Tibial artery (tissue), 4 donors: ENCODE data around the gene VPS41.

Experiments
- DNase-seq, 2 donors: peaks; one replicate each; pipeline ENCODE4 v3.0.0-alpha.2; 2019
- H3K27ac ChIP-seq, 2 donors: fragments of 200-600 bp; sonication (generic) in 1 of 2; 1 replicate in 1 of 2; 2 replicates in 1 of 2; pipeline ENCODE4 v1.5.1; 2018 to 2019; ENCODE audit warnings: mild to moderate bottlenecking in 1 of 2
- H3K27me3 ChIP-seq, 2 donors: fragments of 200-600 bp; sonication (generic) in 1 of 2; one replicate each; pipeline versions ENCODE4 v1.5.1 to v1.6.0; 2016 to 2019
- H3K36me3 ChIP-seq, 3 donors: fragments of 200-600 bp; sonication (generic) in 2 of 3; one replicate each; pipeline ENCODE4 v1.5.1; 2016 to 2019; ENCODE audit warnings: mild to moderate bottlenecking in 2 of 3
- H3K4me1 ChIP-seq, 4 donors: fragments of 200-600 bp; sonication (generic) in 2 of 4; 1 replicate in 3 of 4; 2 replicates in 1 of 4; pipeline ENCODE4 v1.5.1; 2016 to 2019
- H3K4me3 ChIP-seq, 2 donors: fragments of 200-600 bp; sonication (generic) in 1 of 2; 1 replicate in 1 of 2; 2 replicates in 1 of 2; pipeline ENCODE4 v1.5.1; 2018 to 2019; ENCODE audit warnings: mild to moderate bottlenecking in 2 of 2
- H3K9me3 ChIP-seq, 3 donors: fragments of 200-600 bp; sonication (generic) in 1 of 3; one replicate each; pipeline ENCODE4 v1.5.1; 2016 to 2019
- intact Hi-C: fragments of 100-400 bp; cut with DNase I; formaldehyde crosslinking; loops from one replicate; pipeline ENCODE4 v1.15.0; 2023; ENCODE audit warnings: low total_unique reads
- TF ChIP-seq, protein P1 (sequence below), 2 experiments: fragments of 200-600 bp in 1 of 2; fragments of 450-650 bp in 1 of 2; IDR thresholded peaks; one replicate each; pipeline ENCODE4 v1.5.1; 2017 to 2019; ENCODE audit warnings: antibody characterized with exemption in 2 of 2, mild to moderate bottlenecking in 1 of 2, moderate library complexity in 1 of 2

The VPS41 gene

DNA sequence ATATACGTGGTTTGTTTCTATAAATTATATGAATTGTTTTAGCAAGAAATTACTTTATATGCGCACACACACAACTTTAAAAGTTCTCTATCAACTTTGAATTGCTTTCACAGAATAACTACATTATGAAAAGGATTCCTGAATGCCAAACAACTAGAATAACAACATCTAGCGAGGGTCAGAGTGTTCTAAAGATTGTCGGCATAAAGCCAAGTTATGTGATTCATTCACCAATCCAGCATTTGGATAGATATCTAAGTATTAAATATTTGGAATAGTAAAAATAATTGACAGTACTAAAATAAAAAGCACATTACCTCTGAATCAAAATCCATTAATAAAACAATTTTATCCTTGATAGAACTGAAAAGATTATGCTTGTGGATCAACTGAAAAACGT lies 152.5 kb downstream of the VPS41 start:
- Histone ChIP-seq H3K4me1 (peaks cover 0 to 12% (median 0%) of the 10 kb centered on the region in 4 donors), H3K36me3 (peaks cover 20 to 50% (median 25%) of the 10 kb centered on the region in 3 donors), H3K4me3 (no peak overlapping the region), H3K27ac (no peak overlapping the region), H3K9me3 (no peaks in the 10 kb centered on the region), H3K27me3 (no peaks in the 10 kb centered on the region)
- intact Hi-C loops: no loop called here
- DNase-seq: no peak
- TF ChIP-seq, protein P1, sequence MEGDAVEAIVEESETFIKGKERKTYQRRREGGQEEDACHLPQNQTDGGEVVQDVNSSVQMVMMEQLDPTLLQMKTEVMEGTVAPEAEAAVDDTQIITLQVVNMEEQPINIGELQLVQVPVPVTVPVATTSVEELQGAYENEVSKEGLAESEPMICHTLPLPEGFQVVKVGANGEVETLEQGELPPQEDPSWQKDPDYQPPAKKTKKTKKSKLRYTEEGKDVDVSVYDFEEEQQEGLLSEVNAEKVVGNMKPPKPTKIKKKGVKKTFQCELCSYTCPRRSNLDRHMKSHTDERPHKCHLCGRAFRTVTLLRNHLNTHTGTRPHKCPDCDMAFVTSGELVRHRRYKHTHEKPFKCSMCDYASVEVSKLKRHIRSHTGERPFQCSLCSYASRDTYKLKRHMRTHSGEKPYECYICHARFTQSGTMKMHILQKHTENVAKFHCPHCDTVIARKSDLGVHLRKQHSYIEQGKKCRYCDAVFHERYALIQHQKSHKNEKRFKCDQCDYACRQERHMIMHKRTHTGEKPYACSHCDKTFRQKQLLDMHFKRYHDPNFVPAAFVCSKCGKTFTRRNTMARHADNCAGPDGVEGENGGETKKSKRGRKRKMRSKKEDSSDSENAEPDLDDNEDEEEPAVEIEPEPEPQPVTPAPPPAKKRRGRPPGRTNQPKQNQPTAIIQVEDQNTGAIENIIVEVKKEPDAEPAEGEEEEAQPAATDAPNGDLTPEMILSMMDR (IDR thresholded peaks at IDR 0.05): no peak

DNA sequence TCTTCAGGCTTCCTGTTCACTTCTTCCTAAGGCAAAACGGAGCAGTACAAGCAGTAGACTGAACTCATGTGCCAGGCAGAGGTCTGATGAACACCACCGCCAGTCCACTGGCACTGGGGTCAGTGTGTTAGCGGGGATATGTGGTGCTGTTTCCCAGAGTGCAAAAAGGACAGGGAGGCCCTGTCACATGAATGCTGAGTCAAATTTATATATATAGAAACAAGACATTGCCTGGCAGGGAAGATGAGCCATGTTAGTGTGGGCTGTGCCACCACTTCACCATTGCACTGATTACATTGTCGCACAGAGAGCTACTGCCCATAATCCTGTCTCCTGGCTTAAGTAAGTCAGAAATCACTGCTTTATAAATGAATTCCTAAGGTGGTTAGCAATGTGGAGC lies 155.6 kb downstream of the VPS41 start:
- intact Hi-C loops: no loop called here
- no peak overlapping the region for H3K27ac ChIP-seq
- no peak for DNase-seq
- no peaks in the 10 kb centered on the region for H3K9me3 ChIP-seq
- H3K4me1 ChIP-seq: peaks cover 0 to 12% (median 0%) of the 10 kb centered on the region in 4 donors
- no peak overlapping the region for H3K4me3 ChIP-seq
- H3K27me3 ChIP-seq: no peaks in the 10 kb centered on the region
- peaks cover 26 to 59% (median 34%) of the 10 kb centered on the region in 3 donors for H3K36me3 ChIP-seq
- TF ChIP-seq, protein P1 (IDR thresholded peaks at IDR 0.05): no peak

DNA sequence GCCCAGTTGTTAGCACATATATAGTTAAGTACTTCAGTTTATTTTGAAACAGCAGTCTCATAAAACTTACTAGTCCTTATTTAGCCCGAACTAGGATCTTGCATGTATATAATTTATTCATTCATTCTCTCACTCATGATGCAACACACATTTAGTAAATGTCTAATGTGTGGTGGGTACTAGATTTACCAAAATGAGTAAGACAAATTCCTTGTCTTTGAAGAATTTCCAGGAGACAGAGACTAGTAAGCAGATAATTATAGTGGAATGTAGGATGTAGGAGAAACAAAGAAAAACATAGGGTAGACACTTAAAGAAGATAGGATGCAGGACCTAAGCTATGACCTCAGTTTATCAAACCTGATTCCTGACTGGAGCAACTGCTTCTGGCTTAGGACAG lies 157.6 kb downstream of the VPS41 start:
- H3K27ac ChIP-seq: no peak overlapping the region
- DNase-seq: no peak
- intact Hi-C loops: no loop called here

DNA sequence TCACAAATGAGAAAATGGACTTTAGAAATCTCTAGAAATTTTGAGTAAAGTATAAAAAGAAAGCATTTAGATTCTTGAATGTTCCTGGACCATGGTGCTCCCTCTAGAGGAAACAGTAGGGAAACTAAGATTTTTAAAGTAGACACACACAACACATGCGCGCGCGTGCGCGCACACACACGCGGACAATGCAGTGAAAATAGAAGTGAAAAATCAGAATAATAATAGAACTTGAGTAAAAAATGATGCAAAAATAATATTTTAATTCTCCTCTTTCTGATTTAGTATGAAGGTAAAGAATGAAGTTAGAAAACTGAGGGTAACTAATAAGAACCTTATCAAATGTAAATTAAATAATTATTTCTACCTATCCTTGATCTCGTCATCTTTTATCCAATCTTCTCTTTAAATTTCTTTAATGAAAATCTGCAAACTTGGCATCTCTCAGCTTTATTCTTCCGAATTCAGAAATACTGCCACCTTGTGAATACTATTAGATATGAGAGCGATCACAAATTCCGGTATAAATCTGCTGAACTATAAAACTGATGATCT lies 160.9 kb downstream of the VPS41 start:
- TF ChIP-seq, protein P1 (IDR thresholded peaks at IDR 0.05): peak in 1 of 2 experiments; percentile 29
- H3K4me3 ChIP-seq: no peak overlapping the region
- intact Hi-C loops: no loop called here
- no peaks in the 10 kb centered on the region for H3K4me1 ChIP-seq
- H3K27ac ChIP-seq: no peak overlapping the region
- no peaks in the 10 kb centered on the region for H3K27me3 ChIP-seq
- DNase-seq: no peak
- H3K36me3 ChIP-seq: peaks cover 40 to 65% (median 42%) of the 10 kb centered on the region in 3 donors
- H3K9me3 ChIP-seq: no peaks in the 10 kb centered on the region

More for the DNA sequence above, 157.6 kb downstream of the VPS41 start:
- Histone ChIP-seq H3K4me3 (no peak overlapping the region), H3K4me1 (no peaks in the 10 kb centered on the region), H3K36me3 (peaks cover 27 to 60% (median 42%) of the 10 kb centered on the region in 3 donors), H3K27me3 (no peaks in the 10 kb centered on the region), H3K9me3 (no peaks in the 10 kb centered on the region)
- TF ChIP-seq, protein P1 (IDR thresholded peaks at IDR 0.05): no peak

DNA sequence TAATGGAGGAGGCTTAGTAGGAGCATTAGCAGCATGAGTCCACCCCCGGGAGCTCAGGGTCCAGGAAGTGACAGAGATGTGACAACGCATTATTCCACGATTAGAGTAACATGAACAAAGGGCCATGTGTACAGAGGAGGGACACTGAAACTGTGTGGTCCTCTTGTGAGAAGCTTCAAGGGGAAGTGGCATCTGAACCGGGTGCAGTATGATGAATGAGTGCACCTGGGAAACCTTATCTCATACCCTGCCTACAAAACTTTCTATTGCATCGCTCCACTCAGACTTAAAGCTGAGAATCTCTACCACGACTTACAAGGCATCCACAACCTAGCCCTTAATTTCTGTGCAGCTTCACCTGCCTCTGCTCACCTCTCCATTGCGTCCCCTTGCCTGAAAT lies 162.6 kb downstream of the VPS41 start:
- TF ChIP-seq, protein P1 (IDR thresholded peaks at IDR 0.05): no peak
- no peak for DNase-seq
- intact Hi-C loops: no loop called here
- no peak overlapping the region for H3K4me3 ChIP-seq
- H3K4me1 ChIP-seq: no peaks in the 10 kb centered on the region
- peaks cover 41 to 67% (median 52%) of the 10 kb centered on the region in 3 donors for H3K36me3 ChIP-seq
- H3K27ac ChIP-seq: no peak overlapping the region
- no peaks in the 10 kb centered on the region for H3K27me3 ChIP-seq
- no peaks in the 10 kb centered on the region for H3K9me3 ChIP-seq

DNA sequence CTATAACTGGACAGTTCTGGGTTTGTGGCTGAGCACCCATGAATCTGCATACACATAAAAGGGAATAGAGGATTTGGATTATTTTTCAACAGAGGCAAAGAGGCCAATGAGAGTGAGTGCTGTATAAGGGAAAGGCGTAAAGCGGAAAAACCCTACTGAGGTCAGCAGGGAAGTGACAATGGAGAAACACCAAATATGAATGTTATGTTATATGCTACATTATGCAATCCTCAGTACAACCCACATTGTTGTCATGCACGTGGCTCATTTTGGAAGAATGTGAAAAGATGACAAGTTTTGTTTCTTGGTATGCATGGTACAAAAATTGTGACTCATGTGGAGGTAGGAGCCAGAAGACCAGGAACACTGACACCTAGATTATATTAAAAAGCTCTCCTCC lies 164.2 kb downstream of the VPS41 start:
- intact Hi-C loops: no loop called here
- Histone ChIP-seq H3K4me3 (no peak overlapping the region), H3K9me3 (no peaks in the 10 kb centered on the region), H3K36me3 (peaks cover 43 to 70% (median 60%) of the 10 kb centered on the region in 3 donors), H3K27ac (no peak overlapping the region), H3K4me1 (no peaks in the 10 kb centered on the region), H3K27me3 (no peaks in the 10 kb centered on the region)
- TF ChIP-seq, protein P1 (IDR thresholded peaks at IDR 0.05): no peak
- no peak for DNase-seq
